Gastroesophageal sphincter (tissue), 4 donors: ENCODE results near the gene SLK. TPM values are rescaled to one million over a fixed set of nuclear protein-coding genes. Genes with fewer than 3 reads are reported as not detected.

Source experiments
- ATAC-seq: fragments of 150-250 bp; one replicate; pipeline ENCODE4 v1.9.1; 2016; ENCODE audit warnings: mild to moderate bottlenecking, moderate library complexity
- H3K27ac ChIP-seq, 4 donors: fragments of 200-600 bp; sonication (generic) in 3 of 4; 1 replicate in 3 of 4; 2 replicates in 1 of 4; pipeline ENCODE4 v1.5.1; 2016 to 2019
- H3K27me3 ChIP-seq: fragments of 200-600 bp; sonication (generic); one replicate; pipeline ENCODE4 v1.5.1; 2019
- H3K36me3 ChIP-seq, 2 donors: fragments of 200-600 bp; sonication (generic); one replicate each; pipeline ENCODE4 v1.5.1; 2019; ENCODE audit warnings: control low read depth in 1 of 2
- H3K4me1 ChIP-seq, 3 donors: fragments of 200-600 bp; sonication (generic); 1 replicate in 2 of 3; 2 replicates in 1 of 3; pipeline ENCODE4 v1.5.1; 2016 to 2019; ENCODE audit warnings: control low read depth in 2 of 3
- H3K4me3 ChIP-seq, 2 donors: fragments of 200-600 bp; sonication (generic); one replicate each; pipeline ENCODE4 v1.5.1; 2019; ENCODE audit warnings: mild to moderate bottlenecking in 1 of 2, moderate library complexity in 1 of 2
- H3K9me3 ChIP-seq, 3 donors: fragments of 200-600 bp; sonication (generic); one replicate each; pipeline ENCODE4 v1.5.1; 2017 to 2019; ENCODE audit warnings: control low read depth in 2 of 3
- EP300 ChIP-seq: sonication (generic); formaldehyde crosslinking; IDR thresholded peaks from one replicate; pipeline ENCODE4 v1.6.1; 2017; ENCODE audit warnings: antibody characterized with exemption, mild to moderate bottlenecking
- POLR2A ChIP-seq, 2 donors: fragments of 450-650 bp; IDR thresholded peaks; one replicate each; pipeline ENCODE4 v1.6.1; 2017; ENCODE audit warnings: antibody characterized with exemption in 2 of 2, mild to moderate bottlenecking in 2 of 2, moderate library complexity in 1 of 2
- POLR2AphosphoS5 ChIP-seq: sonication (generic); formaldehyde crosslinking; IDR thresholded peaks from one replicate; pipeline ENCODE4 v1.6.1; 2017; ENCODE audit warnings: antibody characterized with exemption
- WGBS, 2 donors: methylation state at CpG; one replicate each; pipeline ENCODE4 v1.1.5; 2018; ENCODE audit warnings: low coverage in 1 of 2; 5-methylcytosine and 5-hydroxymethylcytosine counted together
- total RNA-seq, 4 donors: library from RNA; depleted of rRNA; stranded (reverse); fragments of >200 nt; gene quantifications; one replicate each; pipeline ENCODE4 v1.1.0, GENCODE V29; 2016
- TF ChIP-seq, protein P1 (sequence below), 4 experiments: fragments of 200-600 bp in 2 of 4; fragments of 450-650 bp in 2 of 4; sonication (generic) in 1 of 4; IDR thresholded peaks; one replicate each; pipeline ENCODE4 v1.5.1; 2017 to 2019; ENCODE audit warnings: antibody characterized with exemption in 4 of 4, mild to moderate bottlenecking in 2 of 4, moderate library complexity in 2 of 4

The SLK gene
- total RNA-seq, 4 donors from 2014 or later: 75.0 to 119 (median 107) TPM

- H3K4me1 ChIP-seq: no peaks in the 10 kb centered on the region
- no peak overlapping the region for H3K27ac ChIP-seq
- 47% methylated on average over 3 of the region's 3 CpGs; no CpG with 5 or more reads in 1 of the 2 donors for WGBS, 2 donors
- ATAC-seq: no peak
- no peaks in the 10 kb centered on the region for H3K9me3 ChIP-seq
- peaks cover 0 to 25% of the 10 kb centered on the region in 2 donors for H3K36me3 ChIP-seq
- no peak overlapping the region for H3K4me3 ChIP-seq
- TF ChIP-seq EP300 (no peak), POLR2A (IDR thresholded peaks at IDR 0.05) (no peak), POLR2AphosphoS5 (no peak)
- TF ChIP-seq, protein P1, sequence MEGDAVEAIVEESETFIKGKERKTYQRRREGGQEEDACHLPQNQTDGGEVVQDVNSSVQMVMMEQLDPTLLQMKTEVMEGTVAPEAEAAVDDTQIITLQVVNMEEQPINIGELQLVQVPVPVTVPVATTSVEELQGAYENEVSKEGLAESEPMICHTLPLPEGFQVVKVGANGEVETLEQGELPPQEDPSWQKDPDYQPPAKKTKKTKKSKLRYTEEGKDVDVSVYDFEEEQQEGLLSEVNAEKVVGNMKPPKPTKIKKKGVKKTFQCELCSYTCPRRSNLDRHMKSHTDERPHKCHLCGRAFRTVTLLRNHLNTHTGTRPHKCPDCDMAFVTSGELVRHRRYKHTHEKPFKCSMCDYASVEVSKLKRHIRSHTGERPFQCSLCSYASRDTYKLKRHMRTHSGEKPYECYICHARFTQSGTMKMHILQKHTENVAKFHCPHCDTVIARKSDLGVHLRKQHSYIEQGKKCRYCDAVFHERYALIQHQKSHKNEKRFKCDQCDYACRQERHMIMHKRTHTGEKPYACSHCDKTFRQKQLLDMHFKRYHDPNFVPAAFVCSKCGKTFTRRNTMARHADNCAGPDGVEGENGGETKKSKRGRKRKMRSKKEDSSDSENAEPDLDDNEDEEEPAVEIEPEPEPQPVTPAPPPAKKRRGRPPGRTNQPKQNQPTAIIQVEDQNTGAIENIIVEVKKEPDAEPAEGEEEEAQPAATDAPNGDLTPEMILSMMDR (IDR thresholded peaks at IDR 0.05): no peak
- no peaks in the 10 kb centered on the region for H3K27me3 ChIP-seq
Measured at GRCh38 chr10:104036069-104036384, 69.1 kb downstream of the SLK start.

GRCh38 chr10:104036518-104037260, 69.7 kb downstream of the SLK start:
- H3K27ac ChIP-seq: no peak overlapping the region
- TF ChIP-seq POLR2AphosphoS5 (no peak), POLR2A (IDR thresholded peaks at IDR 0.05) (no peak), EP300 (no peak)
- TF ChIP-seq, protein P1 (IDR thresholded peaks at IDR 0.05): no peak
- peaks cover 0 to 25% of the 10 kb centered on the region in 2 donors for H3K36me3 ChIP-seq
- H3K9me3 ChIP-seq: no peaks in the 10 kb centered on the region
- no peaks in the 10 kb centered on the region for H3K27me3 ChIP-seq
- no peak overlapping the region for H3K4me3 ChIP-seq
- WGBS, 2 donors: 84 to 89% methylated on average over 3 to 5 of the region's 21 CpGs
- no peaks in the 10 kb centered on the region for H3K4me1 ChIP-seq
- no peak for ATAC-seq

GRCh38 chr10:104037261-104037951, 70.5 kb downstream of the SLK start:
- no peak for TF ChIP-seq EP300
- TF ChIP-seq, protein P1 (IDR thresholded peaks at IDR 0.05): no peak
- no peak for TF ChIP-seq POLR2A (IDR thresholded peaks at IDR 0.05)
- no peak for TF ChIP-seq POLR2AphosphoS5
- WGBS, 2 donors: 77 to 80% methylated on average over 10 to 11 of the region's 16 CpGs
- ATAC-seq: no peak

GRCh38 chr10:104038537-104038936, 71.6 kb downstream of the SLK start:
- no peak for ATAC-seq
- 90 to 100% methylated on average over 2 to 3 of the region's 8 CpGs for WGBS, 2 donors

More at GRCh38 chr10:104037261-104037951, 70.5 kb downstream of the SLK start:
- Histone ChIP-seq H3K27me3 (no peaks in the 10 kb centered on the region), H3K36me3 (peaks cover 0 to 18% of the 10 kb centered on the region in 2 donors), H3K9me3 (no peaks in the 10 kb centered on the region), H3K27ac (no peak overlapping the region), H3K4me3 (no peak overlapping the region), H3K4me1 (no peaks in the 10 kb centered on the region)

More at GRCh38 chr10:104038537-104038936, 71.6 kb downstream of the SLK start:
- Histone ChIP-seq H3K4me1 (no peaks in the 10 kb centered on the region), H3K27me3 (no peaks in the 10 kb centered on the region), H3K4me3 (no peak overlapping the region), H3K36me3 (peaks cover 0 to 7% of the 10 kb centered on the region in 2 donors), H3K27ac (no peak overlapping the region), H3K9me3 (no peaks in the 10 kb centered on the region)
- TF ChIP-seq, protein P1 (IDR thresholded peaks at IDR 0.05): no peak
- no peak for TF ChIP-seq EP300
- TF ChIP-seq POLR2AphosphoS5: no peak
- no peak for TF ChIP-seq POLR2A (IDR thresholded peaks at IDR 0.05)
